Effector memory CD8-positive, alpha-beta T cell (primary cell): Measurements from ENCODE around the gene KRTAP12-2.
A peak's percentile ranks its signal among the peaks of the same experiment; 100 is the strongest.

ENCODE experiments used
- ATAC-seq: fragments of 150-1000 bp; cut with Tn5 transposase; replicated peaks from 2 replicates; pipeline ENCODE4 v1.10.0; 2021; ENCODE audit warnings: mild to moderate bottlenecking, moderate library complexity
- DNase-seq, 3 experiments: peaks; one replicate each; pipeline ENCODE4 v3.0.0; 2021
- H3K27ac Mint-ChIP-seq, 2 donors: one replicate each; pipeline ENCODE4 v1.8.0; 2022; ENCODE audit warnings: mild to moderate bottlenecking in 2 of 2, mixed read lengths in 2 of 2, moderate library complexity in 2 of 2
- H3K27me3 Mint-ChIP-seq, 2 donors: one replicate each; pipeline ENCODE4 v1.8.0; 2022; ENCODE audit warnings: mixed read lengths in 2 of 2
- H3K36me3 Mint-ChIP-seq: one replicate; pipeline ENCODE4 v1.8.0; 2022; ENCODE audit warnings: mild to moderate bottlenecking, moderate library complexity, mixed read lengths; ENCODE audit not compliant: insufficient read depth
- H3K4me1 Mint-ChIP-seq, 2 donors: one replicate each; pipeline ENCODE4 v1.8.0; 2022; ENCODE audit warnings: low read depth in 2 of 2, mixed read lengths in 2 of 2
- H3K4me3 Mint-ChIP-seq, 2 donors: one replicate each; pipeline ENCODE4 v1.8.0; 2022; ENCODE audit warnings: mild to moderate bottlenecking in 2 of 2, mixed read lengths in 2 of 2, moderate library complexity in 2 of 2
- H3K9me3 Mint-ChIP-seq, 2 donors: one replicate each; pipeline ENCODE4 v1.8.0; 2022; ENCODE audit warnings: mixed read lengths in 2 of 2

KRTAP12-2 gene

GRCh38 chr21:44706706-44707581, 40.2 kb upstream of the KRTAP12-2 start:
- H3K27me3 Mint-ChIP-seq: peaks cover 90 to 100% of the 10 kb centered on the region in 2 donors
- DNase-seq (no peak), ATAC-seq (no peak)
- H3K36me3 Mint-ChIP-seq: no peaks in the 10 kb centered on the region
- peak overlapping the region in 1 of 2 donors; percentile 8 for H3K4me3 Mint-ChIP-seq
- peaks cover 32 to 35% of the 10 kb centered on the region in 2 donors for H3K4me1 Mint-ChIP-seq
- H3K27ac Mint-ChIP-seq: no peak overlapping the region
- peaks cover 0 to 4% of the 10 kb centered on the region in 2 donors for H3K9me3 Mint-ChIP-seq

- ATAC-seq: no peak
- no peak for DNase-seq
- Mint-ChIP-seq H3K4me1 (peaks cover 31 to 32% of the 10 kb centered on the region in 2 donors), H3K27me3 (peaks cover 88 to 100% of the 10 kb centered on the region in 2 donors), H3K4me3 (peak overlapping the region in 1 of 2 donors; percentile 18), H3K9me3 (peaks cover 0 to 4% of the 10 kb centered on the region in 2 donors), H3K36me3 (no peaks in the 10 kb centered on the region), H3K27ac (no peak overlapping the region)
Observed at GRCh38 chr21:44706026-44706705, 39.4 kb upstream of the KRTAP12-2 start.

- peaks cover 88 to 100% of the 10 kb centered on the region in 2 donors for H3K27me3 Mint-ChIP-seq
- no peak overlapping the region for H3K27ac Mint-ChIP-seq
- DNase-seq: no peak
- no peak overlapping the region for H3K4me3 Mint-ChIP-seq
- H3K4me1 Mint-ChIP-seq: peaks cover 20 to 25% of the 10 kb centered on the region in 2 donors
- ATAC-seq: no peak
- peaks cover 0 to 4% of the 10 kb centered on the region in 2 donors for H3K9me3 Mint-ChIP-seq
- no peaks in the 10 kb centered on the region for H3K36me3 Mint-ChIP-seq
Observed at GRCh38 chr21:44704636-44705001, 37.9 kb upstream of the KRTAP12-2 start.

- no peak for ATAC-seq
- DNase-seq: no peak
- Mint-ChIP-seq H3K27me3 (peaks cover 86 to 100% of the 10 kb centered on the region in 2 donors), H3K27ac (no peak overlapping the region), H3K4me1 (peaks cover 16 to 19% of the 10 kb centered on the region in 2 donors), H3K36me3 (no peaks in the 10 kb centered on the region), H3K9me3 (peaks cover 0 to 4% of the 10 kb centered on the region in 2 donors), H3K4me3 (no peak overlapping the region)
Observed at GRCh38 chr21:44703731-44704635, 37.3 kb upstream of the KRTAP12-2 start.

- no peak for DNase-seq
- H3K9me3 Mint-ChIP-seq: peaks cover 0 to 4% of the 10 kb centered on the region in 2 donors
- peaks cover 13 to 18% of the 10 kb centered on the region in 2 donors for H3K4me1 Mint-ChIP-seq
- ATAC-seq: no peak
- no peak overlapping the region for H3K27ac Mint-ChIP-seq
- peaks cover 85 to 100% of the 10 kb centered on the region in 2 donors for H3K27me3 Mint-ChIP-seq
- no peak overlapping the region for H3K4me3 Mint-ChIP-seq
- H3K36me3 Mint-ChIP-seq: no peaks in the 10 kb centered on the region
Observed at GRCh38 chr21:44702973-44703730, 36.4 kb upstream of the KRTAP12-2 start.

- Mint-ChIP-seq H3K27me3 (peaks cover 85 to 100% of the 10 kb centered on the region in 2 donors), H3K27ac (no peak overlapping the region), H3K4me1 (peaks cover 17 to 19% of the 10 kb centered on the region in 2 donors), H3K36me3 (no peaks in the 10 kb centered on the region), H3K4me3 (no peak overlapping the region), H3K9me3 (peaks cover 0 to 4% of the 10 kb centered on the region in 2 donors)
- no peak for ATAC-seq
- DNase-seq: no peak
Observed at GRCh38 chr21:44702111-44702972, 35.6 kb upstream of the KRTAP12-2 start.

- Mint-ChIP-seq H3K4me3 (no peak overlapping the region), H3K4me1 (peaks cover 17 to 21% of the 10 kb centered on the region in 2 donors), H3K36me3 (no peaks in the 10 kb centered on the region), H3K27me3 (peaks cover 86 to 100% of the 10 kb centered on the region in 2 donors), H3K9me3 (peaks cover 0 to 4% of the 10 kb centered on the region in 2 donors), H3K27ac (no peak overlapping the region)
- no peak for DNase-seq
- no peak for ATAC-seq
Observed at GRCh38 chr21:44701541-44701940, 34.8 kb upstream of the KRTAP12-2 start.

- Mint-ChIP-seq H3K27me3 (peaks cover 82 to 100% of the 10 kb centered on the region in 2 donors), H3K36me3 (no peaks in the 10 kb centered on the region), H3K9me3 (peaks cover 0 to 4% of the 10 kb centered on the region in 2 donors), H3K4me3 (no peak overlapping the region), H3K27ac (no peak overlapping the region), H3K4me1 (peaks cover 20 to 21% of the 10 kb centered on the region in 2 donors)
- ATAC-seq (no peak), DNase-seq (no peak)
Observed at GRCh38 chr21:44701023-44701400, 34.3 kb upstream of the KRTAP12-2 start.

GRCh38 chr21:44700101-44701022, 33.6 kb upstream of the KRTAP12-2 start:
- no peaks in the 10 kb centered on the region for H3K36me3 Mint-ChIP-seq
- ATAC-seq (no peak), DNase-seq (no peak)
- H3K9me3 Mint-ChIP-seq: no peaks in the 10 kb centered on the region
- no peak overlapping the region for H3K27ac Mint-ChIP-seq
- H3K4me1 Mint-ChIP-seq: peaks cover 17 to 21% of the 10 kb centered on the region in 2 donors
- H3K27me3 Mint-ChIP-seq: peaks cover 77 to 100% of the 10 kb centered on the region in 2 donors
- no peak overlapping the region for H3K4me3 Mint-ChIP-seq

- DNase-seq (no peak), ATAC-seq (no peak)
- Mint-ChIP-seq H3K27ac (no peak overlapping the region), H3K9me3 (no peaks in the 10 kb centered on the region), H3K27me3 (peaks cover 69 to 93% of the 10 kb centered on the region in 2 donors), H3K36me3 (no peaks in the 10 kb centered on the region), H3K4me1 (peaks cover 17 to 24% of the 10 kb centered on the region in 2 donors), H3K4me3 (no peak overlapping the region)
Observed at GRCh38 chr21:44699502-44700001, 32.8 kb upstream of the KRTAP12-2 start.
